GM20000 (cell line): ENCODE results near the gene FLT3LG.

ENCODE experiments used
- DNase-seq: peaks from one replicate; pipeline ENCODE4 v3.0.0; 2012; ENCODE audit warnings: low spot score
- TF ChIP-seq, protein P1 (sequence below): IDR thresholded peaks from 2 replicates; pipeline ENCODE4 v1.5.1; 2012; ENCODE audit warnings: mild to moderate bottlenecking, control low read depth; ENCODE audit errors: extremely low read depth, missing control alignments

The FLT3LG gene

DNA sequence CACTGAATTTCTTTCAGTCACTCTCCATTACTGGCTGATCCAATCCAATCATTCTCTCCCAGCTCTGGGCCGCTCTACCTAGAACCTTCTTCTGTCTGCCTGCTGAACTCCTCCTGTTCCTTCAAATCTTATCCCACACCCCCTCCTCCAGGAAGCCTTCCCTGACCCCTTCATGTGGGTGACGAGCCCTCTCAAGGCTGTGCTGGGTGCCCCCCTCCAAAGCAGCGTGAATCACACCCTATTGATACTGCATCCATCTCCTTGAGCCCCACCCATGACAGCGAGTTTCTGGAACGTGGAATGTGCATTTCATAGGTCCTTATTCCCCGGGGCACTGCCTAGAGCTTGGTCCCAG lies 25.6 kb upstream of the FLT3LG start:
- no peak for DNase-seq
- TF ChIP-seq, protein P1, sequence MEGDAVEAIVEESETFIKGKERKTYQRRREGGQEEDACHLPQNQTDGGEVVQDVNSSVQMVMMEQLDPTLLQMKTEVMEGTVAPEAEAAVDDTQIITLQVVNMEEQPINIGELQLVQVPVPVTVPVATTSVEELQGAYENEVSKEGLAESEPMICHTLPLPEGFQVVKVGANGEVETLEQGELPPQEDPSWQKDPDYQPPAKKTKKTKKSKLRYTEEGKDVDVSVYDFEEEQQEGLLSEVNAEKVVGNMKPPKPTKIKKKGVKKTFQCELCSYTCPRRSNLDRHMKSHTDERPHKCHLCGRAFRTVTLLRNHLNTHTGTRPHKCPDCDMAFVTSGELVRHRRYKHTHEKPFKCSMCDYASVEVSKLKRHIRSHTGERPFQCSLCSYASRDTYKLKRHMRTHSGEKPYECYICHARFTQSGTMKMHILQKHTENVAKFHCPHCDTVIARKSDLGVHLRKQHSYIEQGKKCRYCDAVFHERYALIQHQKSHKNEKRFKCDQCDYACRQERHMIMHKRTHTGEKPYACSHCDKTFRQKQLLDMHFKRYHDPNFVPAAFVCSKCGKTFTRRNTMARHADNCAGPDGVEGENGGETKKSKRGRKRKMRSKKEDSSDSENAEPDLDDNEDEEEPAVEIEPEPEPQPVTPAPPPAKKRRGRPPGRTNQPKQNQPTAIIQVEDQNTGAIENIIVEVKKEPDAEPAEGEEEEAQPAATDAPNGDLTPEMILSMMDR = no peak

DNA sequence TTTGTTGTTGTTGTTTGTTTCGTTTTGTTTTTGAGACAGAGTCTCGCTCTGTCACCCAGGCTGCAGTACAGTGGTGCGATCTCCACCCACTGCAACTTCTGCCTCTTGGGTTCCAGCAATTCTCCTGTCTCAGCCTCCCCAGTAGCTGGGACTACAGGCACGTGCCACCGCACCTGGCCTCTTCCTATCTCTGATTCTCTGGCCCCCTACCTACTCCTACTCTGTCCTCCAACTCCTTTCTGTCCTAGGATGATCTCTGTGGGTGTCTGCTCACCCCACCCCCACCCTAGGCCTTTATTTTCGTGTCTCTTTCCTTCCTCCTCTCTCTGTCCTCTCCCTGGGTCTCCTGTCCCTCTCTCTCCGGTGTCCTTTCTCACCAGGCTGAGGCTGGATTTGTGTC lies 23.6 kb upstream of the FLT3LG start:
- no peak for DNase-seq
- TF ChIP-seq, protein P1 = no peak

DNA sequence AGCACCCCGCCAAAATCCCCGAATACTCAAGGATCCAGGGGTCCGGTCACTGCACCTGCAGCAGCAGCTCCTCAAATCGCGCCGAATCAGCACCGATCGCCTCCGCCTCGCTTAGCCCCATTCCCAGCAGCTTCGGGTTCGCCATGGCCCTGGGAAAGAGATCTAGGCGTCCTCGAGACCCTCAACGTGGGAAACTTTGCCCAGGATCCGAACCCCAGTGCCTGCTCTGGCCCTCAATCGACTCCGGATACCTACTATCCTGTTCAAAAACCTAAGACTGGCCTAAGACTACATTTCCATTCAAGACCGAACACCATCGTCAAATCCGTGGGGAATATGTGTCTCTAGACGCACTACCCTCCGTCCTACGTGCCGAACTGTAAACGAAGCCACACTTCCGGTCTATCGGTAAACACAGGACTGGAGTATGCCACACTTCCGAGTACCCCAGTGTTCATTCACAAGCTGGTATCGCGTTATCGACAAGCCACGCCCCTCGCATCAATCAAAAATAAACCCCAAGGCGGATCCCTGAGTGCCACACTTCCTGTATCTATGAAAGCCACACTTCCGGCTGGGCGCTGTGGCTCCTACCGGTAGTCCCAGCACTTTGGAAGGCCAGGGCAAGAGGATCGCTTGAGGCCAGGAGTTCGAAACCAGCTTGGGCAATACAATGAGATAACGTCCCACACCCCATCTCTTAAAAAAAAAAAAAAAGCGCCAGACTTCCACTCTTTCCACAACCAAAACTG lies 22.4 kb upstream of the FLT3LG start, which contains the start of gene PIH1D1:
PIH1D1 (minus strand) TSS at position 385 of the 752 bp plus-strand sequence; CDS start at position 145, 240 bp downstream.
- TF ChIP-seq, protein P1 = no peak
- peak; percentile 90 for DNase-seq

DNA sequence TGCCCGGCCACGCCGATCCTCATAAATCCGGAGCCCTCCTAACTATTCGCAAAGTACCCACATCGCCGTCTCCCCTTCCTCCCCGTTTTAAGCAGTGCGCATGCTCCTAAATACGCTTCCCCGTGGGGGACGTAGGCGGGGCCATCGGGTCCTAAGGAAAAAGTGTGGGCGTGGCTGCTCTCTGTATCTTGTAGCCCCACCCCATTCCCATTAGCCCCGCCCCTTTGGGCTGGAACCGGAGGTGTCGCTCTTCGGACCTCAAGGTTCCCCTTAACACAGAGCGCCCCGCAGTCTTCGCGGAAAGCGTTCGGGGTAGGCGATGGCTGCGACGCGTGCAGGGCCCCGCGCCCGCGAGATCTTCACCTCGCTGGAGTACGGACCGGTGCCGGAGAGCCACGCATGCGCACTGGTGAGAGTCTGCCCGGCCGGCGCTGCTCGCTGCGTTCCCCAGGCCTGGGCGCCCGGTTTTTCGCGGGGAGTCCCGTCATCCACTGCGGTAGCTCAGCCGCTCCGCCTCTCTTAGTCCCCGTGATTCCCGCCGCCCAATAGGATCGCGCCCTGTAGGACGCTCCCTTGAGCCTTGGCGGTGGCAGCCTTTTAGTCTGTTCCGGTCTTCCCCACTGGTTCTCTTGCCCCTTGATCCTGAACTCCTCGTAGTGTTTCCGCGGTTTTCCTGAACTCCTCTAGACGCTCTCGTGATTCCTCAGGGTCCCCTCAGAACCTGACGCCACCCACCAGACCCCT lies 20.8 kb upstream of the FLT3LG start, which contains the start of gene ALDH16A1:
ALDH16A1 (plus strand) TSS at position 213 of the 744 bp plus-strand sequence; CDS start at position 320, 107 bp downstream.
- TF ChIP-seq, protein P1 = no peak

DNA sequence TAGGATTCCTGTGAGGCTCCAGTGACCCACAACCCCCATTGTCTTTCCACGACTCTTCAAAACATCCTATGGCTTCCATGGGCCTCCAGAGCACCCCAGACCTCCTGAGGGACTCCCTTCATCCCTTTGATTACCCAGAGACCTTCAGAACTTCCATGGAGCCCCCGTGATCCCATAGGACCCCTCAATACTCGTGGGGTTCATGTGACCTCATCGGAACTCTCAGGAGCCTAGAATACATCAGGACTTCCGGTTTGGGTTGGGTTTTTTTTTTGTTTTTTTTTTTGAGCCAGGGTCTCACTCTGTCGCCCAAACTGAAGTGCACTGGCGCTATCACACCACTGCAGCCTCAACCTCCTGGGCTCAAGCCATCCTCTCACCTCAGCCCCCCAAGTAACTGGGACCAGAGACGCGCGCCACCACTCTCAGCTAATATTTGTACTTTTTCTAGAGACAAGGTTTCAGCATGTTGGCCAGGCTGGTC lies 20.2 kb upstream of the FLT3LG start:
- peak; percentile 49 for DNase-seq
- TF ChIP-seq, protein P1 = no peak

More for the DNA sequence above, 20.8 kb upstream of the FLT3LG start, which contains the start of gene ALDH16A1:
- DNase-seq = peak; percentile 95

DNA sequence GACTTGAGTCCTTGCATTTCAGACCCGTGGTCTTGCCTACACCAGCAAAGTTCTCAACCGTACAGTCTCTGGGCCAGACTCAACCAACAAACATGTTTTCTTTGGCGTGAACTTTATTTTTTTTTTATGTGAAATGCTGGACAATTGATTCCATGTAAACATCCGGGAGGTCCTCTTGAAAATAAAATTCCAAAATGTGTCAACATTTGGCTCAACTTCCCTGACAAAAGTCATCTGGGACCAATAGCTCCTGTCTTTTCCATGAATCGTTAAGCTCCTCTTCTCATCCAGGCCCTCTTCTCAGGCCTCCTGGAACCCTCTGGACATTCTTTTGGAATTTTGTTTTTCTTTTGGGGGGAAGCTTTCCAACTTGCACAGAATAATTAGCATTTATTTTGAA lies 18.2 kb upstream of the FLT3LG start:
- TF ChIP-seq, protein P1 = no peak
- DNase-seq = no peak

DNA sequence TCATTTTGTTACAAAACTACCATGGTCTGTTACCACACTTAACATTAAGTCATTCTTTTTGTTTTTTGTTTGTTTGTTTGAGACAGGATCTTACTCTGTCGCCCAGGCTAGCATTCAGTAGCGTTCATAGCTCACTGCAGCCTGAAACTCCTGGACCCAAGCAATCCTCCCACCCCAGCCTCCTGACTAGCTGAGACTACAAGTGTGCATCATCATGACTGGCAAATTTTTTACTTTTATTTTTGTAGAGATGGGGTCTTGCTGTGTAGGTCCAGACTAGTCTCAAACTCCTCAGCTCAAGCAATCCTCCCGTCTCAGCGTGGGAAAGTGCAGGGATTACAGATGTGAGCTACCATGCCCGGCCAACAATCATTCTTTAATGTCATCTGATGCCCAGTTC lies 17.7 kb upstream of the FLT3LG start:
- TF ChIP-seq, protein P1 = no peak
- DNase-seq = no peak
